ENCODE data around the gene SRCIN1.

The SRCIN1 gene

GRCh38 chr17:38620551-38621277 is 15.0 kb upstream of the SRCIN1 start:
- no peak overlapping the region for H3K4me3 ChIP-seq (replicated peaks in 1 of 2; ENCODE audit: low read depth in 2 of 2, low read length in 2 of 2)
- DNase-seq (ENCODE audit: low read depth in 2 of 2) = no peak
- no peak for TF ChIP-seq CTCF (IDR thresholded peaks at IDR 0.05; ENCODE audit: low read depth, low read length)

DNA sequence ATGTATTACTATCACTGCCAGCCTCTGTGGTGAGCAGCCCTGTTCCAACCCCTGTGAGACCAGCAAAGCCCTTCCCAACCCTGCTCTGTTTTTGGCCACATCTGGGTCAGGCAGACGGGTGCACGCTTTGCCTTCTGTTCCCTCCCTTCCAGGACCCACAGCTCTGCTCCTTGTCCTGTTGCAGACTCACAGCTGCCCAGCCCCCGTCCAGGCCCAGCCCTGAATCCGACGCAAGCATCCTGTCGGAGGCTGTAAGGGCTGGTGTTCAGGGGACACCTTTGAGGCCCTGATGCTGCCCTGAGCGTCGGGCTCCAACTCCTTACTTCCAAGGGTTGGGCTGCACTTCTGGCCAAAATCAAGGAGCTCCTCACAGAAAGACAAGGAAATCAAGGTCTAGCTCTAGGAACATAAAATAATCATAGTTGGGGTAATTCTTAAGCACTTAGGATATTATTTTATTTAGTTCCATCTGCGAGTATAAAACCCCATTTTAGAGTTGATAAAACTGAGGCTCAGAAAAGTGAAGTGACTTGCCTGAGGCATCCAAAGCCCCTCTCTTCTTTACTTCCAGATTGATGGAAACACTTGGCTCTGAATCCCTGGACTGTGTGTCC is 14.3 kb upstream of the SRCIN1 start:
- no peak for DNase-seq (ENCODE audit: low read depth in 2 of 2)
- no peak for TF ChIP-seq CTCF (IDR thresholded peaks at IDR 0.05; ENCODE audit: low read depth, low read length)
- H3K4me3 ChIP-seq (replicated peaks in 1 of 2; ENCODE audit: low read depth in 2 of 2, low read length in 2 of 2) = no peak overlapping the region

GRCh38 chr17:38619451-38619795 is 13.7 kb upstream of the SRCIN1 start:
- no peak overlapping the region for H3K4me3 ChIP-seq (replicated peaks in 1 of 2; ENCODE audit: low read depth in 2 of 2, low read length in 2 of 2)
- no peak for TF ChIP-seq CTCF (IDR thresholded peaks at IDR 0.05; ENCODE audit: low read depth, low read length)
- no peak for DNase-seq (ENCODE audit: low read depth in 2 of 2)

- no peak for DNase-seq (ENCODE audit: low read depth in 2 of 2)
- no peak for TF ChIP-seq CTCF (IDR thresholded peaks at IDR 0.05; ENCODE audit: low read depth, low read length)
- H3K4me3 ChIP-seq (replicated peaks in 1 of 2; ENCODE audit: low read depth in 2 of 2, low read length in 2 of 2) = no peak overlapping the region
These were observed 12.4 kb upstream of the SRCIN1 start for GRCh38 chr17:38617967-38618760.

DNA sequence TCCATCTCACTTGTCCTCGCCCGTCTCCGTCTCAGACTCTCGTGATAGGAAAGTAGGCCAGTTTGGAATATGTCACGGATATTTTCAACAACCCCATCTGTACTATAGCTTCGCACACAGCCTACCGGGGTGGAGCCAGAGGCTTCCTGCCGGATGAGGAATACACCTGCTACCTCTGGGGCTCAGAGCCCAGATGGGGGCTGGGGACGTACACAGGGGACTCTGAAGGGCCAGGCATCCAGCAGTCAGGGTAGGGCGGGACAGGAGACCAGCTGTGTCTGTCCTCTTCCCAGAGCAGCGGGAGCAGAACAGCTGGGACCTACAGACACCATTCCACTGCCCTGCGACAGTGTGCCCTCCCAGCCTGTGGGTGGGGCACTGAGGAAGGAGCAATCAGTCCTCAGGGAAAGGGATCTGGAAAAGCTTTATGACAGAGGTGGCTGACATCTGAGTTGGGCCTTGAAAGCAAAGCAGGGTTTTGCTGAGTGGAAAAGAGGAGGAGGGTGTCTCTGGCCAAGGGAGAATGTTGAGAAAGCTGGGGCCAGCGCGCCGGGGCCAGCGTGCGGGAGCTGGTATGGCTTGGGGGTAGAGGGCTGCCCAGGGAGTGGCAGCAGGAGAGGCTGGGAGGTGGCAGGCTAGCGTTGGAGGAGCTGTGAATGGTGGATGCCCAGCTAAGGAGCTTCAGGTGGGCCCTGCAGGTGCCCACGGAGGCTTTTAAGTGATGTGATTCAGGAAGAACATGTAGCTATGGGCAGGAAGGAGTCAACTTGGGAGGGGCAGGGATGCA is 11.5 kb upstream of the SRCIN1 start:
- no peak overlapping the region for H3K4me3 ChIP-seq (replicated peaks in 1 of 2; ENCODE audit: low read depth in 2 of 2, low read length in 2 of 2)
- DNase-seq (ENCODE audit: low read depth in 2 of 2) = no peak
- no peak for TF ChIP-seq CTCF (IDR thresholded peaks at IDR 0.05; ENCODE audit: low read depth, low read length)

GRCh38 chr17:38616361-38616760 is 10.6 kb upstream of the SRCIN1 start:
- no peak for TF ChIP-seq CTCF (IDR thresholded peaks at IDR 0.05; ENCODE audit: low read depth, low read length)
- H3K4me3 ChIP-seq (replicated peaks in 1 of 2; ENCODE audit: low read depth in 2 of 2, low read length in 2 of 2) = no peak overlapping the region
- no peak for DNase-seq (ENCODE audit: low read depth in 2 of 2)
